K562 (cell line): ENCODE results near the gene ARHGEF12. TPM values are rescaled to one million over a fixed set of nuclear protein-coding genes. Genes with fewer than 3 reads are reported as not detected.
A peak's percentile ranks its signal among the peaks of the same experiment; 100 is the strongest.

ENCODE experiments used
- ATF6 ChIP-seq: sonication (generic); formaldehyde crosslinking; IDR thresholded peaks from 2 replicates; pipeline ENCODE4 v1.4.0; 2020; ENCODE audit warnings: mild to moderate bottlenecking, missing genetic modification reagents
- CBX1 ChIP-seq: sonication (generic); IDR thresholded peaks from 2 replicates; pipeline ENCODE4 v1.6.1; 2016; ENCODE audit warnings: antibody characterized with exemption, low read depth, mild to moderate bottlenecking
- CC2D1A ChIP-seq: fragments of 450-650 bp; IDR thresholded peaks from 2 replicates; pipeline ENCODE4 v1.6.1; 2017; ENCODE audit warnings: mild to moderate bottlenecking
- FOXJ3 ChIP-seq: sonication (generic); formaldehyde crosslinking; IDR thresholded peaks from 2 replicates; pipeline ENCODE4 v1.4.0; 2020; ENCODE audit warnings: mild to moderate bottlenecking, missing genetic modification reagents
- HDAC6 ChIP-seq: IDR thresholded peaks from 2 replicates; pipeline ENCODE4 v1.6.1; 2012; ENCODE audit warnings: low read depth, mild to moderate bottlenecking, control low read depth, inconsistent platforms, low read length, moderate library complexity
- IFI16 ChIP-seq: fragments of 250-450 bp; sonication (Bioruptor Pico); IDR thresholded peaks from 2 replicates; pipeline ENCODE4 v2.1.2; 2022; ENCODE audit warnings: mild to moderate bottlenecking, inconsistent platforms
- KLF10 ChIP-seq: fragments of 250-450 bp; sonication (Bioruptor Pico); IDR thresholded peaks from 2 replicates; pipeline ENCODE4 v1.6.1; 2021; ENCODE audit warnings: matching md5 sums
- MBD2 ChIP-seq: sonication (generic); IDR thresholded peaks from 2 replicates; pipeline ENCODE4 v1.6.1; 2016; ENCODE audit warnings: low read depth, borderline replicate concordance
- NBN ChIP-seq: fragments of 450-650 bp; IDR thresholded peaks from 2 replicates; pipeline ENCODE4 v1.6.1; 2016; ENCODE audit warnings: low read depth, mild to moderate bottlenecking
- PCBP1 ChIP-seq: fragments of 200-400 bp; formaldehyde crosslinking; IDR thresholded peaks from 2 replicates; pipeline ENCODE4 v1.6.1; 2018; ENCODE audit warnings: mild to moderate bottlenecking, low read depth, low read length; ENCODE audit not compliant: poor library complexity, severe bottlenecking
- PHF8 ChIP-seq: fragments of 200-600 bp; sonication (generic); IDR thresholded peaks from 2 replicates; pipeline ENCODE4 v1.6.1; 2012; ENCODE audit warnings: mixed run types, mild to moderate bottlenecking, inconsistent platforms, low read length, moderate library complexity, borderline replicate concordance
- POLR2G ChIP-seq: fragments of 200-400 bp; formaldehyde crosslinking; IDR thresholded peaks from 2 replicates; pipeline ENCODE4 v1.6.1; 2017; ENCODE audit warnings: low read depth, mild to moderate bottlenecking, antibody characterized with exemption, low read length, moderate library complexity
- RBM39 ChIP-seq: fragments of 200-400 bp; formaldehyde crosslinking; optimal IDR thresholded peaks from 2 replicates; pipeline ENCODE3; 2018; ENCODE audit warnings: low read depth, low read length
- RUNX1 ChIP-seq: sonication (generic); IDR thresholded peaks from 2 replicates; pipeline ENCODE4 v1.6.1; 2016; ENCODE audit warnings: antibody characterized with exemption, low read depth
- SIX5 ChIP-seq, 2 experiments: IDR thresholded peaks; 2 replicates each; pipeline ENCODE4 v1.6.1; 2011; ENCODE audit warnings: low read length in 2 of 2, borderline replicate concordance in 1 of 2, low read depth in 1 of 2, mild to moderate bottlenecking in 1 of 2, moderate library complexity in 1 of 2; ENCODE audit not compliant: insufficient read depth in 1 of 2
- SRSF9 ChIP-seq: fragments of 200-400 bp; formaldehyde crosslinking; IDR thresholded peaks from 2 replicates; pipeline ENCODE4 v1.6.1; 2017; ENCODE audit warnings: low read depth, low read length, borderline replicate concordance
- TFAM ChIP-seq: fragments of 250-450 bp; sonication (Bioruptor Pico); conservative IDR thresholded peaks from 2 replicates; pipeline ENCODE4 v1.5.0; 2021; ENCODE audit warnings: mild to moderate bottlenecking, moderate library complexity
- TOE1 ChIP-seq, 2 experiments: fragments of 450-650 bp in 1 of 2; sonication (generic) in 1 of 2; formaldehyde crosslinking in 1 of 2; IDR thresholded peaks; 2 replicates each; pipeline versions ENCODE4 v1.7.1 to v1.8.0; 2016 to 2022; ENCODE audit warnings: borderline replicate concordance in 2 of 2, mild to moderate bottlenecking in 2 of 2, antibody characterized with exemption in 1 of 2, inconsistent platforms in 1 of 2, low read depth in 1 of 2, missing genetic modification reagents in 1 of 2, moderate library complexity in 1 of 2
- XRCC5 ChIP-seq: fragments of 200-400 bp; formaldehyde crosslinking; IDR thresholded peaks from 2 replicates; pipeline ENCODE4 v1.6.1; 2017; ENCODE audit warnings: low read depth, mild to moderate bottlenecking, low read length
- ZFX ChIP-seq: sonication (generic); formaldehyde crosslinking; IDR thresholded peaks from 2 replicates; pipeline ENCODE4 v1.8.0; 2022; ENCODE audit warnings: mild to moderate bottlenecking, missing genetic modification reagents, moderate library complexity
- ZNF324 ChIP-seq: fragments of 250-450 bp; sonication (Bioruptor Pico); IDR thresholded peaks from 2 replicates; pipeline ENCODE4 v1.4.0; 2020; ENCODE audit warnings: mild to moderate bottlenecking
- ZNF583 ChIP-seq: fragments of 250-450 bp; sonication (Bioruptor Pico); IDR thresholded peaks from 2 replicates; pipeline ENCODE4 v1.4.0; 2020
- ZNF586 ChIP-seq: fragments of 450-650 bp; formaldehyde crosslinking; conservative IDR thresholded peaks from 2 replicates; pipeline ENCODE4 v1.4.0; 2020; ENCODE audit warnings: mild to moderate bottlenecking, moderate library complexity
- ZNF695 ChIP-seq: fragments of 450-650 bp; formaldehyde crosslinking; IDR thresholded peaks from 2 replicates; pipeline ENCODE4 v1.4.0; 2020; ENCODE audit warnings: mild to moderate bottlenecking, moderate library complexity
- ZNF780A ChIP-seq: fragments of 250-450 bp; sonication (Bioruptor Pico); IDR thresholded peaks from 2 replicates; pipeline ENCODE4 v1.5.0; 2021; ENCODE audit warnings: mild to moderate bottlenecking
- ZNF79 ChIP-seq: fragments of 250-450 bp; sonication (Bioruptor Pico); IDR thresholded peaks from 2 replicates; pipeline ENCODE4 v1.4.0; 2020; ENCODE audit warnings: low read depth, mild to moderate bottlenecking, moderate library complexity
- polyA plus RNA-seq, 8 experiments: library from polyadenylated mRNA; depleted of rRNA in 4 of 8; stranded (reverse) in 5 of 8; unstranded in 3 of 8; fragments of >200 nt; fragmentation: Nextera tagmentation in 2 of 8; fragmentation: Illumina TruSeq in 1 of 8; extraction: Ambion mirVana in 2 of 8; extraction: Trizol in 1 of 8; gene quantifications; 2 replicates each; pipeline versions ENCODE4 v1.2.1 to v1.2.3, GENCODE V29; 2011 to 2014; ENCODE audit warnings: inconsistent platforms in 1 of 8, missing spikeins in 1 of 8
- total RNA-seq, 7 experiments: library from RNA; depleted of rRNA in 6 of 7; stranded (reverse); fragments of >200 nt in 6 of 7; fragmentation: Illumina TruSeq in 2 of 7; extraction: Trizol in 2 of 7; gene quantifications; 2 replicates each; pipeline versions ENCODE4 v1.2.1 to v1.2.3, GENCODE V29; 2011 to 2021; ENCODE audit warnings: low replicate concordance in 1 of 7
- TF ChIP-seq, protein P1 (sequence below): fragments of 450-650 bp; IDR thresholded peaks from 2 replicates; pipeline ENCODE4 v1.6.1; 2014; ENCODE audit warnings: low read depth, mild to moderate bottlenecking, moderate library complexity, borderline replicate concordance

Gene ARHGEF12
- total and polyA plus RNA-seq, 9 of the 15 experiments (the other 6 are each of a cell fraction or from before 2014, with no cell fraction given) = 3.5 to 51.7 (median 29.5) TPM

DNA sequence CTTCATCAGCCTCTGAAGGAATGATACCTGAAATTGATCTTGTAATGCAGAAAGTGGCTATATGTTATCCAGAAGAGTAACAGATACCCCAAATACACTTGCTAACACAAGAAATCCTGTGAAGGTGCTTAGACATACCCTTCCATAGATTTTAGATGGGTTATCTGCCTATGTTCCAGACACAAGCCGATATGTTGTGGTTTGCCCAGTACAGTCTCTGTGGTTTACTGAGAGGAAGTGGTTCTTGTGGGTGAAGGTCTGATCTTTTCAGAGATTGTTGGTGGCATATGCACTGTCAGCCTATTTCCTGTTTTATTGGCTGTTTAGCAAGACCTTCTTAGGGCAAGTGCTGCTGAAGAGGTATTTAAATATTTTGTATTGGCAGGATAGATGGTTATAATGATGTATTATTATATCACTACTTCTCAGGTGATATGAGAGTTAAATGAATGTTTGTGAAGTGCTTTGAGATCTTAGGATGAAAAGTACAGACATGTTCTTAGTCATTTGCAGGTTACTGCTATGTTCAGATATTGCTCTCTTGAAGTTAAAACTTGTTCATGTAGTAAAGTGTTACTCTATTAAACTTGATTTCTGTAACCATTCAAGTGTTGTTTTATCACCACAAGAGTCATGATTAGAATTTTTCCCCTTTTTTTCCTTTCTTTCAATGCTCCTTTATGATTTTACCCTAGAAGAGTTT, 8.2 kb downstream of the ARHGEF12 start (continued):
- TF ChIP-seq ATF6 (CRISPR knock-in tag) (no peak), FOXJ3 (CRISPR knock-in tag) (no peak), RBM39 (no peak), XRCC5 (no peak), RUNX1 (peak; percentile 99), NBN (no peak), PHF8 (no peak), ZNF79 (CRISPR knock-in tag) (no peak), ZNF695 (CRISPR knock-in tag) (no peak), TOE1 (IDR thresholded peaks at IDR 0.05; ENCODE audit: borderline replicate concordance) (no peak), TOE1 (CRISPR knock-in tag; IDR thresholded peaks at IDR 0.05; ENCODE audit: borderline replicate concordance, low read depth) (no peak), CC2D1A (no peak), ZFX (CRISPR knock-in tag) (no peak), MBD2 (0 out of 2 replicates have a peak, but pooled peaks have one; percentile 29), ZNF780A (no peak), IFI16 (CRISPR knock-in tag) (no peak), SIX5 (IDR thresholded peaks at IDR 0.05; ENCODE audit: borderline replicate concordance in 1 of 2, insufficient read depth in 1 of 2, low read depth in 1 of 2, low read length in 2 of 2) (no peak), PCBP1 (no peak), CBX1 (no peak), HDAC6 (no peak), POLR2G (no peak), KLF10 (CRISPR knock-in tag) (no peak), ZNF583 (CRISPR knock-in tag) (no peak), ZNF586 (no peak), SRSF9 (no peak), ZNF324 (CRISPR knock-in tag) (no peak), TFAM (no peak)
- TF ChIP-seq, protein P1, sequence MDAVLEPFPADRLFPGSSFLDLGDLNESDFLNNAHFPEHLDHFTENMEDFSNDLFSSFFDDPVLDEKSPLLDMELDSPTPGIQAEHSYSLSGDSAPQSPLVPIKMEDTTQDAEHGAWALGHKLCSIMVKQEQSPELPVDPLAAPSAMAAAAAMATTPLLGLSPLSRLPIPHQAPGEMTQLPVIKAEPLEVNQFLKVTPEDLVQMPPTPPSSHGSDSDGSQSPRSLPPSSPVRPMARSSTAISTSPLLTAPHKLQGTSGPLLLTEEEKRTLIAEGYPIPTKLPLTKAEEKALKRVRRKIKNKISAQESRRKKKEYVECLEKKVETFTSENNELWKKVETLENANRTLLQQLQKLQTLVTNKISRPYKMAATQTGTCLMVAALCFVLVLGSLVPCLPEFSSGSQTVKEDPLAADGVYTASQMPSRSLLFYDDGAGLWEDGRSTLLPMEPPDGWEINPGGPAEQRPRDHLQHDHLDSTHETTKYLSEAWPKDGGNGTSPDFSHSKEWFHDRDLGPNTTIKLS = no peak
